ENCODE results near the gene TCF4.

Gene TCF4

GRCh38 chr18:55248495-55248894, 339.5 kb downstream of the TCF4 start:
- H2AK5ac ChIP-seq (ENCODE audit: low read length): no peak overlapping the region
- H3K79me1 ChIP-seq (ENCODE audit: low read length): no peaks in the 10 kb centered on the region
- no peak overlapping the region for H3K9ac ChIP-seq (ENCODE audit: low read length)
- no peak overlapping the region for H3K23ac ChIP-seq (ENCODE audit: low read length)
- no CpG with 5 or more reads among the region's 1 CpG for WGBS (ENCODE audit: extremely low coverage, insufficient coverage, insufficient read length)
- no peak overlapping the region for H4K12ac ChIP-seq (ENCODE audit: low read depth, low read length)
- no peak overlapping the region for H2BK120ac ChIP-seq (ENCODE audit: insufficient read depth, low read length, poor library complexity)
- H3K18ac ChIP-seq (ENCODE audit: low read length): no peak overlapping the region
- H3K79me2 ChIP-seq (ENCODE audit: control insufficient read depth, insufficient read depth, low read length, poor library complexity): no peaks in the 10 kb centered on the region
- DNase-seq: no peak
- H3K36me3 ChIP-seq (ENCODE audit: control insufficient read depth in 1 of 2, insufficient read depth in 2 of 2, low read length in 2 of 2): peaks cover 7 to 16% of the 10 kb centered on the region in 2 experiments
- no peak overlapping the region for H2BK5ac ChIP-seq (ENCODE audit: low read depth, low read length, poor library complexity)
- H3K27ac ChIP-seq (ENCODE audit: low read depth, low read length): no peak overlapping the region
- H3K4me1 ChIP-seq (ENCODE audit: control insufficient read depth in 1 of 2, insufficient read depth in 2 of 2, low read length in 2 of 2): peaks cover 0 to 2% of the 10 kb centered on the region in 2 experiments
- no peak overlapping the region for H4K91ac ChIP-seq (ENCODE audit: low read depth, low read length)
- no peak overlapping the region for H3K4me2 ChIP-seq (ENCODE audit: low read length)
- no peak overlapping the region for H3K14ac ChIP-seq (ENCODE audit: low read length)
- no peaks in the 10 kb centered on the region for H3K9me3 ChIP-seq (ENCODE audit: insufficient read depth, low read depth, low read length)
- H3K4me3 ChIP-seq (ENCODE audit: low read depth, low read length): no peak overlapping the region
- no peak overlapping the region for H2AFZ ChIP-seq (ENCODE audit: insufficient read depth, low read length, poor library complexity)
- H4K8ac ChIP-seq (ENCODE audit: low read depth, low read length): no peak overlapping the region
- no peak overlapping the region for H2BK12ac ChIP-seq (ENCODE audit: low read length)
- no peak overlapping the region for H3K4ac ChIP-seq (ENCODE audit: low read depth, low read length)
- H3K27me3 ChIP-seq (ENCODE audit: insufficient read depth, low read length): no peaks in the 10 kb centered on the region

- WGBS (ENCODE audit: extremely low coverage, insufficient coverage, insufficient read length): no CpG with 5 or more reads among the region's 5 CpGs
- Histone ChIP-seq H2BK5ac (ENCODE audit: low read depth, low read length, poor library complexity) (no peak overlapping the region), H3K14ac (ENCODE audit: low read length) (no peak overlapping the region), H3K36me3 (ENCODE audit: control insufficient read depth in 1 of 2, insufficient read depth in 2 of 2, low read length in 2 of 2) (peaks cover 10 to 19% of the 10 kb centered on the region in 2 experiments), H4K12ac (ENCODE audit: low read depth, low read length) (no peak overlapping the region), H3K18ac (ENCODE audit: low read length) (no peak overlapping the region), H3K23ac (ENCODE audit: low read length) (no peak overlapping the region), H3K27ac (ENCODE audit: low read depth, low read length) (no peak overlapping the region), H2BK120ac (ENCODE audit: insufficient read depth, low read length, poor library complexity) (no peak overlapping the region), H3K79me2 (ENCODE audit: control insufficient read depth, insufficient read depth, low read length, poor library complexity) (no peaks in the 10 kb centered on the region), H3K4me1 (ENCODE audit: control insufficient read depth in 1 of 2, insufficient read depth in 2 of 2, low read length in 2 of 2) (peaks cover 0 to 2% of the 10 kb centered on the region in 2 experiments), H3K9ac (ENCODE audit: low read length) (no peak overlapping the region), H3K27me3 (ENCODE audit: insufficient read depth, low read length) (no peaks in the 10 kb centered on the region), H3K4me2 (ENCODE audit: low read length) (no peak overlapping the region), H4K8ac (ENCODE audit: low read depth, low read length) (no peak overlapping the region), H3K79me1 (ENCODE audit: low read length) (no peaks in the 10 kb centered on the region), H3K4ac (ENCODE audit: low read depth, low read length) (no peak overlapping the region), H2AFZ (ENCODE audit: insufficient read depth, low read length, poor library complexity) (no peak overlapping the region), H3K4me3 (ENCODE audit: low read depth, low read length) (no peak overlapping the region), H4K91ac (ENCODE audit: low read depth, low read length) (no peak overlapping the region), H2BK12ac (ENCODE audit: low read length) (no peak overlapping the region), H2AK5ac (ENCODE audit: low read length) (no peak overlapping the region), H3K9me3 (ENCODE audit: insufficient read depth, low read depth, low read length) (no peaks in the 10 kb centered on the region)
- DNase-seq: no peak
Measured at GRCh38 chr18:55247032-55247431, 341.0 kb downstream of the TCF4 start.

GRCh38 chr18:55246278-55246677, 341.7 kb downstream of the TCF4 start:
- Histone ChIP-seq H2AK5ac (ENCODE audit: low read length) (no peak overlapping the region), H4K12ac (ENCODE audit: low read depth, low read length) (no peak overlapping the region), H3K27ac (ENCODE audit: low read depth, low read length) (no peak overlapping the region), H3K23ac (ENCODE audit: low read length) (no peak overlapping the region), H2BK12ac (ENCODE audit: low read length) (no peak overlapping the region), H3K79me2 (ENCODE audit: control insufficient read depth, insufficient read depth, low read length, poor library complexity) (no peaks in the 10 kb centered on the region), H3K36me3 (ENCODE audit: control insufficient read depth in 1 of 2, insufficient read depth in 2 of 2, low read length in 2 of 2) (peaks cover 10 to 22% of the 10 kb centered on the region in 2 experiments), H3K18ac (ENCODE audit: low read length) (no peak overlapping the region), H3K9ac (ENCODE audit: low read length) (no peak overlapping the region), H3K27me3 (ENCODE audit: insufficient read depth, low read length) (no peaks in the 10 kb centered on the region), H2AFZ (ENCODE audit: insufficient read depth, low read length, poor library complexity) (no peak overlapping the region), H3K4me1 (ENCODE audit: control insufficient read depth in 1 of 2, insufficient read depth in 2 of 2, low read length in 2 of 2) (peaks cover 0 to 2% of the 10 kb centered on the region in 2 experiments), H4K91ac (ENCODE audit: low read depth, low read length) (no peak overlapping the region), H3K4ac (ENCODE audit: low read depth, low read length) (no peak overlapping the region), H3K79me1 (ENCODE audit: low read length) (no peaks in the 10 kb centered on the region), H2BK5ac (ENCODE audit: low read depth, low read length, poor library complexity) (no peak overlapping the region), H4K8ac (ENCODE audit: low read depth, low read length) (no peak overlapping the region), H3K9me3 (ENCODE audit: insufficient read depth, low read depth, low read length) (no peaks in the 10 kb centered on the region), H2BK120ac (ENCODE audit: insufficient read depth, low read length, poor library complexity) (no peak overlapping the region), H3K4me3 (ENCODE audit: low read depth, low read length) (no peak overlapping the region), H3K4me2 (ENCODE audit: low read length) (no peak overlapping the region), H3K14ac (ENCODE audit: low read length) (no peak overlapping the region)
- DNase-seq: no peak

- WGBS (ENCODE audit: extremely low coverage, insufficient coverage, insufficient read length): no CpG with 5 or more reads among the region's 4 CpGs
- H2BK120ac ChIP-seq (ENCODE audit: insufficient read depth, low read length, poor library complexity): no peak overlapping the region
Measured at GRCh38 chr18:55245211-55245614, 342.8 kb downstream of the TCF4 start.

More at GRCh38 chr18:55245211-55245614, 342.8 kb downstream of the TCF4 start:
- H2AFZ ChIP-seq (ENCODE audit: insufficient read depth, low read length, poor library complexity): no peak overlapping the region
- no peak overlapping the region for H4K12ac ChIP-seq (ENCODE audit: low read depth, low read length)
- H3K27ac ChIP-seq (ENCODE audit: low read depth, low read length): no peak overlapping the region
- no peak overlapping the region for H3K14ac ChIP-seq (ENCODE audit: low read length)
- H3K18ac ChIP-seq (ENCODE audit: low read length): no peak overlapping the region
- no peak overlapping the region for H4K8ac ChIP-seq (ENCODE audit: low read depth, low read length)
- no peaks in the 10 kb centered on the region for H3K27me3 ChIP-seq (ENCODE audit: insufficient read depth, low read length)
- H3K23ac ChIP-seq (ENCODE audit: low read length): no peak overlapping the region
- no peaks in the 10 kb centered on the region for H3K9me3 ChIP-seq (ENCODE audit: insufficient read depth, low read depth, low read length)
- no peak overlapping the region for H2AK5ac ChIP-seq (ENCODE audit: low read length)
- no peak for DNase-seq
- H3K79me1 ChIP-seq (ENCODE audit: low read length): no peaks in the 10 kb centered on the region
- H3K36me3 ChIP-seq (ENCODE audit: control insufficient read depth in 1 of 2, insufficient read depth in 2 of 2, low read length in 2 of 2): peaks cover 10 to 23% of the 10 kb centered on the region in 2 experiments
- no peak overlapping the region for H2BK5ac ChIP-seq (ENCODE audit: low read depth, low read length, poor library complexity)
- no peak overlapping the region for H3K4ac ChIP-seq (ENCODE audit: low read depth, low read length)
- H2BK12ac ChIP-seq (ENCODE audit: low read length): no peak overlapping the region
- no peak overlapping the region for H3K4me2 ChIP-seq (ENCODE audit: low read length)
- no peaks in the 10 kb centered on the region for H3K79me2 ChIP-seq (ENCODE audit: control insufficient read depth, insufficient read depth, low read length, poor library complexity)
- H4K91ac ChIP-seq (ENCODE audit: low read depth, low read length): no peak overlapping the region
- H3K9ac ChIP-seq (ENCODE audit: low read length): no peak overlapping the region
- H3K4me1 ChIP-seq (ENCODE audit: control insufficient read depth in 1 of 2, insufficient read depth in 2 of 2, low read length in 2 of 2): peaks cover 0 to 2% of the 10 kb centered on the region in 2 experiments
- H3K4me3 ChIP-seq (ENCODE audit: low read depth, low read length): no peak overlapping the region

Data from trophoblast cell (in vitro differentiated cells and primary cell).